ENCODE measurements around the gene ITIH2. TPM values are rescaled to one million over a fixed set of nuclear protein-coding genes. Genes with fewer than 3 reads are reported as not detected.

Gene ITIH2
- total and polyA plus RNA-seq, 9 of the 15 experiments (the other 6 are each of a cell fraction or from before 2014, with no cell fraction given): 0.66 TPM; not detected in 8

DNA sequence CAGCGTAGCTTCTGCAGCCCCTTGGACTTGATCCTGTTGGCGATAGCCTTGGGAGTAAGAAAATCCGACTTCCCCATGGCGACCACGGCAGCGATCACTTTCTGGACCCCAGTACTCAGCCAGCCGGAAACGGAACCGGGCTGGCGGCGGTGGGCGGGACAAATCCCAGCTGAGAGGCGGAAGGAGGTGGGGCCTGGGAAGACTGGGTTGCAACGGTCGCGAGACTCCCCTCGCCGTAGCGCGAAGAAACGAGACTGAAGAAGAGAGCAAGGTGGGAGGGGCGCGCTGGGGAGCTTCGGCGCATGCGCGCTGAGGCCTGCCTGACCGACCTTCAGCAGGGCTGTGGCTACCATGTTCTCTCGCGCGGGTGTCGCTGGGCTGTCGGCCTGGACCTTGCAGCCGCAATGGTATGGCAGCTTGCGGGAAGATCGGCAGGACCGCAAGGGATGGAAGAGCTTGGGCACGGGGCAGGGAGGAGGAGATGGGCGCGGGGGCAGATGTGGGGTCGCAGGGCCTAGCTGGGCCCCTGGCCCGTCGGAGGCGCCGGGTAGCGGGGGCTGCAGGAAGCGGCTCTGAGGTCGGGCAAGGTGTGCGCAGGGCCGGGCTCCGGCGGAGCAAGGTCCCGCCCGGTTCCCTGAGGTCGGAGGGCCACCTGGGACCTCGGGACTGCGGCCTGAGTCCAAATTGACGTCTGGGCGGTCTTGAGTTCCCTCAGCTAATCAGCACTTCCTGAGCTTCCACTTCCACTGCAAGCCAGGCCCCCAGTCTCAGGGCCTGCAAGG lies 84.9 kb downstream of the ITIH2 start, which contains the start of the genes ATP5F1C and KIN:
TSS of gene ATP5F1C (plus strand) at position 321 of the 782 bp plus-strand sequence. CDS start at position 352, 31 bp downstream.
TSS of gene KIN (minus strand) at position 137 of the 782 bp plus-strand sequence. CDS start at position 77, 60 bp downstream.
- BruUV-seq (replicated peaks): TSS peak; percentile 48
- CTCF ChIA-PET (ENCODE audit: low intra/inter-chr PET ratio): no interaction called here
- POLR2A ChIA-PET: interaction anchor here (0.6 to 3.1 kb wide), 7 partner anchors 10 to 653 kb away, joined by 3 to 12 read pairs (median 4); partner anchors contain the start of gene TAF3
- no peaks in the 10 kb centered on the region for H3K9me3 ChIP-seq (replicated peaks; ENCODE audit: control insufficient read depth, insufficient read depth, low read depth, low read length)
- peaks cover 97% of the 10 kb centered on the region for H3K79me2 ChIP-seq (ENCODE audit: control insufficient read depth, insufficient read depth, low read length)
- H3K36me3 ChIP-seq (ENCODE audit: control insufficient read depth, insufficient read depth, low read length): peaks cover 37% of the 10 kb centered on the region
- H4K20me1 ChIP-seq (replicated peaks; ENCODE audit: control insufficient read depth, insufficient read depth, low read length): peaks cover 19% of the 10 kb centered on the region; the same call in 1 of the 2 replicates
- H3K9me1 ChIP-seq (ENCODE audit: control insufficient read depth, insufficient read depth, low read length): no peaks in the 10 kb centered on the region
- in situ Hi-C loops (cut with MboI): no loop called here
- peak within 1 kb of the TSS; percentile 87 for H3K27ac ChIP-seq (ENCODE audit: extremely low read depth, low read depth, low read length)
- FAIRE-seq (peak; percentile 89), DNase-seq (ENCODE audit: extremely low read depth in 1 of 4, low spot score in 3 of 4) (peak; percentile 98), ATAC-seq (peak; percentile 95)
- H3K4me2 ChIP-seq (ENCODE audit: insufficient read depth, low read length): peak within 1 kb of the TSS; percentile 94
- H3K4me3 ChIP-seq: peak within 1 kb of the TSS; percentile 92
- intact Hi-C loops (cut with micrococcal nuclease): loop anchor here (2.0 kb wide), 1 partner anchor 31 kb away; the partner anchor contains the start of gene TAF3
- H3K4me1 ChIP-seq (replicated peaks in 1 of 2; ENCODE audit: control insufficient read depth in 2 of 2, insufficient read depth in 2 of 2, low read length in 2 of 2): peaks cover 4 to 12% of the 10 kb centered on the region in 2 experiments; a peak in 4 of 5 replicates
- H3K9ac ChIP-seq (ENCODE audit: insufficient read depth in 1 of 2, low read depth in 2 of 2, low read length in 2 of 2): peak within 1 kb of the TSS; percentile 94 to 100
- H2AFZ ChIP-seq (ENCODE audit: low read depth, low read length): peak within 1 kb of the TSS; percentile 86
- H3K27me3 ChIP-seq (ENCODE audit: control insufficient read depth in 2 of 2, insufficient read depth in 2 of 2, low read length in 2 of 2): no peaks in the 10 kb centered on the region
- WGBS (ENCODE audit: insufficient coverage, low coverage, missing lambda C conversion rate): under 1% methylated on average over 43 of the region's 59 CpGs
- TF ChIP-seq ARHGAP35 (IDR thresholded peaks at IDR 0.05; ENCODE audit: partially characterized antibody) (peak; percentile 90), ZNF174 (CRISPR knock-in tag; IDR thresholded peaks at IDR 0.05) (no peak), LARP7 (IDR thresholded peaks at IDR 0.05) (0 out of 2 replicates have a peak, but pooled peaks have one; percentile 53), HES1 (IDR thresholded peaks at IDR 0.05; ENCODE audit: low read depth) (no peak), ATF6 (CRISPR knock-in tag; IDR thresholded peaks at IDR 0.05) (0 out of 2 replicates have a peak, but pooled peaks have one; percentile 77), TCF3 (CRISPR knock-in tag; IDR thresholded peaks at IDR 0.05) (no peak), NR2C2 (CRISPR knock-in tag; IDR thresholded peaks at IDR 0.05) (no peak), NR2C2 (tag; IDR thresholded peaks at IDR 0.05) (0 out of 2 replicates have a peak, but pooled peaks have one; percentile 7), NCOA2 (IDR thresholded peaks at IDR 0.05; ENCODE audit: partially characterized antibody in 2 of 2) (no peak), NCOA6 (IDR thresholded peaks at IDR 0.05) (peak; percentile 60; the same call in 1 of the 2 replicates), HDAC1 (IDR thresholded peaks at IDR 0.05) (peak in 1 of 2 experiments; percentile 64; a peak in 2 of 4 replicates), TBP (optimal IDR thresholded peaks at IDR 0.05; ENCODE audit: low read depth, low read length) (peak; percentile 70), PRMT5 (CRISPR knock-in tag; IDR thresholded peaks at IDR 0.05) (no peak)
- TF ChIP-seq, protein P1, sequence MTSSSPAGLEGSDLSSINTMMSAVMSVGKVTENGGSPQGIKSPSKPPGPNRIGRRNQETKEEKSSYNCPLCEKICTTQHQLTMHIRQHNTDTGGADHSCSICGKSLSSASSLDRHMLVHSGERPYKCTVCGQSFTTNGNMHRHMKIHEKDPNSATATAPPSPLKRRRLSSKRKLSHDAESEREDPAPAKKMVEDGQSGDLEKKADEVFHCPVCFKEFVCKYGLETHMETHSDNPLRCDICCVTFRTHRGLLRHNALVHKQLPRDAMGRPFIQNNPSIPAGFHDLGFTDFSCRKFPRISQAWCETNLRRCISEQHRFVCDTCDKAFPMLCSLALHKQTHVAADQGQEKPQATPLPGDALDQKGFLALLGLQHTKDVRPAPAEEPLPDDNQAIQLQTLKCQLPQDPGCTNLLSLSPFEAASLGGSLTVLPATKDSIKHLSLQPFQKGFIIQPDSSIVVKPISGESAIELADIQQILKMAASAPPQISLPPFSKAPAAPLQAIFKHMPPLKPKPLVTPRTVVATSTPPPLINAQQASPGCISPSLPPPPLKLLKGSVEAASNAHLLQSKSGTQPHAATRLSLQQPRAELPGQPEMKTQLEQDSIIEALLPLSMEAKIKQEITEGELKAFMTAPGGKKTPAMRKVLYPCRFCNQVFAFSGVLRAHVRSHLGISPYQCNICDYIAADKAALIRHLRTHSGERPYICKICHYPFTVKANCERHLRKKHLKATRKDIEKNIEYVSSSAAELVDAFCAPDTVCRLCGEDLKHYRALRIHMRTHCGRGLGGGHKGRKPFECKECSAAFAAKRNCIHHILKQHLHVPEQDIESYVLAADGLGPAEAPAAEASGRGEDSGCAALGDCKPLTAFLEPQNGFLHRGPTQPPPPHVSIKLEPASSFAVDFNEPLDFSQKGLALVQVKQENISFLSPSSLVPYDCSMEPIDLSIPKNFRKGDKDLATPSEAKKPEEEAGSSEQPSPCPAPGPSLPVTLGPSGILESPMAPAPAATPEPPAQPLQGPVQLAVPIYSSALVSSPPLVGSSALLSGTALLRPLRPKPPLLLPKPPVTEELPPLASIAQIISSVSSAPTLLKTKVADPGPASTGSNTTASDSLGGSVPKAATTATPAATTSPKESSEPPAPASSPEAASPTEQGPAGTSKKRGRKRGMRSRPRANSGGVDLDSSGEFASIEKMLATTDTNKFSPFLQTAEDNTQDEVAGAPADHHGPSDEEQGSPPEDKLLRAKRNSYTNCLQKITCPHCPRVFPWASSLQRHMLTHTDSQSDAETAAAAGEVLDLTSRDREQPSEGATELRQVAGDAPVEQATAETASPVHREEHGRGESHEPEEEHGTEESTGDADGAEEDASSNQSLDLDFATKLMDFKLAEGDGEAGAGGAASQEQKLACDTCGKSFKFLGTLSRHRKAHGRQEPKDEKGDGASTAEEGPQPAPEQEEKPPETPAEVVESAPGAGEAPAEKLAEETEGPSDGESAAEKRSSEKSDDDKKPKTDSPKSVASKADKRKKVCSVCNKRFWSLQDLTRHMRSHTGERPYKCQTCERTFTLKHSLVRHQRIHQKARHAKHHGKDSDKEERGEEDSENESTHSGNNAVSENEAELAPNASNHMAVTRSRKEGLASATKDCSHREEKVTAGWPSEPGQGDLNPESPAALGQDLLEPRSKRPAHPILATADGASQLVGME (CRISPR knock-in tag; IDR thresholded peaks at IDR 0.05): no peak

Data from K562 (cell line).